ENCODE results near the gene TBC1D5. TPM values are rescaled to one million over a fixed set of nuclear protein-coding genes. Genes with fewer than 3 reads are reported as not detected.
"Not testable (repeated sequence)": the region's sequence is repeated elsewhere in the genome, so short reads cannot be mapped to it uniquely, and the experiment has no call there.

TBC1D5 gene
- total RNA-seq, 2 donors from 2014 or later = 68.8 to 77.7 TPM

DNA sequence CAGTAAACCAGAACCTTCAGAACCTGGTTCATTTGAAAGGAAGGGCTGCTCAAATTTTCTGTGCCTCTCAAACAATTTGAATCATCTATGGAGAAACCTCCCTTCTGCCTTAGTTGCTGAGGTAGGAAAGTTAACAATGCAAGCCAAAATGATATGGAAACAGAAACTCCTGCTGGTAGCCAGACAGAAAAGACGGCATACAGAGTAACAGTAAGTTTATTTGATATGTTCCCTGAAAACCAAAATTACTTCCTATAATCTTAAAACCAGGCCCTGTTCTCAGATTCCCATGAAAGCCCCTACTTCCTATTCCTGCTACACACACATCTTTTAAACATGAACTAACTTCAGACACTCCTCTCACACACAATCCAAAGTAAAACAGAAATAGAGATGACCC is 86.2 kb downstream of the TBC1D5 start:
- H3K9ac ChIP-seq (ENCODE audit: extremely low read depth, low read length, poor library complexity, severe bottlenecking) = no peak overlapping the region
- Mint-ChIP-seq H3K4me3 (no peak overlapping the region), H3K4me1 (peaks cover 23% of the 10 kb centered on the region), H3K27ac (no peak overlapping the region), H3K9me3 (no peaks in the 10 kb centered on the region), H3K27me3 (ENCODE audit: insufficient read depth) (no peaks in the 10 kb centered on the region), H3K36me3 (ENCODE audit: low read depth) (no peaks in the 10 kb centered on the region)
- no peaks in the 10 kb centered on the region for H3K36me3 ChIP-seq (ENCODE audit: control insufficient read depth, insufficient read depth, low read length)
- H3K4me1 ChIP-seq (ENCODE audit: control insufficient read depth, insufficient read depth, low read length) = peaks cover 4% of the 10 kb centered on the region
- no peak for DNase-seq
- no peaks in the 10 kb centered on the region for H3K27me3 ChIP-seq (ENCODE audit: control insufficient read depth, insufficient read depth, low read length, poor library complexity, severe bottlenecking)
- no peak overlapping the region for H3K27ac ChIP-seq (ENCODE audit: low read depth, low read length)
- TF ChIP-seq, protein P1, sequence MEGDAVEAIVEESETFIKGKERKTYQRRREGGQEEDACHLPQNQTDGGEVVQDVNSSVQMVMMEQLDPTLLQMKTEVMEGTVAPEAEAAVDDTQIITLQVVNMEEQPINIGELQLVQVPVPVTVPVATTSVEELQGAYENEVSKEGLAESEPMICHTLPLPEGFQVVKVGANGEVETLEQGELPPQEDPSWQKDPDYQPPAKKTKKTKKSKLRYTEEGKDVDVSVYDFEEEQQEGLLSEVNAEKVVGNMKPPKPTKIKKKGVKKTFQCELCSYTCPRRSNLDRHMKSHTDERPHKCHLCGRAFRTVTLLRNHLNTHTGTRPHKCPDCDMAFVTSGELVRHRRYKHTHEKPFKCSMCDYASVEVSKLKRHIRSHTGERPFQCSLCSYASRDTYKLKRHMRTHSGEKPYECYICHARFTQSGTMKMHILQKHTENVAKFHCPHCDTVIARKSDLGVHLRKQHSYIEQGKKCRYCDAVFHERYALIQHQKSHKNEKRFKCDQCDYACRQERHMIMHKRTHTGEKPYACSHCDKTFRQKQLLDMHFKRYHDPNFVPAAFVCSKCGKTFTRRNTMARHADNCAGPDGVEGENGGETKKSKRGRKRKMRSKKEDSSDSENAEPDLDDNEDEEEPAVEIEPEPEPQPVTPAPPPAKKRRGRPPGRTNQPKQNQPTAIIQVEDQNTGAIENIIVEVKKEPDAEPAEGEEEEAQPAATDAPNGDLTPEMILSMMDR (conservative IDR thresholded peaks at IDR 0.05) = no peak
- no peaks in the 10 kb centered on the region for H3K9me3 ChIP-seq (ENCODE audit: control insufficient read depth, low read length)
- no peak overlapping the region for H3K4me3 ChIP-seq (ENCODE audit: low read length)
- WGBS, 2 experiments (ENCODE audit: insufficient coverage in 1 of 2, insufficient read length in 1 of 2) = 93% methylated on average over 1 of the region's 1 CpG; no CpG with 5 or more reads in 1 of the 2 experiments

DNA sequence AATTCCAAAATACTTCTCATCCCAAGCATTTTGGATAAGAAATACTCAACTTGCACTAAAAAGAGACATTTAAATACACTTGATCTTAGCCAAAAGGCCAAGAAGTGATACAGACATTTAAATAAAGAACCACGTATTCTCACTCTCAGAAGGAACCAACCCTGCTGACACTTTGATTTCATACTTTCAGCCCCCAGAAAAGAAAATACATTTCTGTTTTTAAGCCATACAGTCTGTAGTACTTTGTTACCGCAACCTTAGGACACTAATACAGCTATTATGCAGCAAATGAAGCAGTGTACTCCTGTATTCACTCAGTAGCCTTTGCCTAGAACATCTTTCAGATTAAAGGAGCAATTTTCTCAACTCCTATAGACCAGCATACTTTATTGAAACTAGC is 86.7 kb downstream of the TBC1D5 start:
- TF ChIP-seq, protein P1 (conservative IDR thresholded peaks at IDR 0.05) = no peak
- Mint-ChIP-seq H3K27me3 (ENCODE audit: insufficient read depth) (no peaks in the 10 kb centered on the region), H3K27ac (no peak overlapping the region), H3K4me3 (no peak overlapping the region), H3K36me3 (ENCODE audit: low read depth) (no peaks in the 10 kb centered on the region), H3K9me3 (no peaks in the 10 kb centered on the region), H3K4me1 (peaks cover 23% of the 10 kb centered on the region)
- H3K36me3 ChIP-seq (ENCODE audit: control insufficient read depth, insufficient read depth, low read length) = no peaks in the 10 kb centered on the region
- peaks cover 4% of the 10 kb centered on the region for H3K4me1 ChIP-seq (ENCODE audit: control insufficient read depth, insufficient read depth, low read length)
- no peaks in the 10 kb centered on the region for H3K27me3 ChIP-seq (ENCODE audit: control insufficient read depth, insufficient read depth, low read length, poor library complexity, severe bottlenecking)
- no peaks in the 10 kb centered on the region for H3K9me3 ChIP-seq (ENCODE audit: control insufficient read depth, low read length)
- H3K4me3 ChIP-seq (ENCODE audit: low read length) = no peak overlapping the region
- no peak for DNase-seq
- no peak overlapping the region for H3K9ac ChIP-seq (ENCODE audit: extremely low read depth, low read length, poor library complexity, severe bottlenecking)
- no peak overlapping the region for H3K27ac ChIP-seq (ENCODE audit: low read depth, low read length)
- whole genome bisulfite sequencing, 2 experiments (ENCODE audit: insufficient coverage in 1 of 2, insufficient read length in 1 of 2) = 69 to 74% methylated on average over 2 of the region's 2 CpGs

DNA sequence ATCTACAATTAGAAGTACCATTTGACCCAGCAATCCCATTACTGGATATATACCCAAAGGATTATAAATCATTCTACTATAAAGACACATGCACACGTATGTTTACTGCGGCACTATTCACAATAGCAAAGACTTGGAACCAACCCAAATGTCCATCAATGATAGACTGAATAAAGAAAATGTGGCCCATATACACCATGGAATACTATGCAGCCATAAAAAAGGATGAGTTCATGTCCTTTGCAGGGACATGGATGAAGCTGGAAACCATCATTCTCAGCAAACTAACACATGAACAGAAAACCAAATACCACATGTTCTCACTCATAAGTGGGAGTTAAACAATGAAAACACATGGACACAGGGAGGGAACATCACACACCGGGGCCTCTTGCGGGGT is 92.7 kb downstream of the TBC1D5 start:
- not testable (repeated sequence) for H3K4me1 ChIP-seq (ENCODE audit: control insufficient read depth, insufficient read depth, low read length); H3K9me3 ChIP-seq (ENCODE audit: control insufficient read depth, low read length); H3K4me1 Mint-ChIP-seq; H3K36me3 Mint-ChIP-seq (ENCODE audit: low read depth); H3K36me3 ChIP-seq (ENCODE audit: control insufficient read depth, insufficient read depth, low read length); H3K27me3 ChIP-seq (ENCODE audit: control insufficient read depth, insufficient read depth, low read length, poor library complexity, severe bottlenecking); H3K27me3 Mint-ChIP-seq (ENCODE audit: insufficient read depth); H3K4me3 Mint-ChIP-seq; H3K27ac ChIP-seq (ENCODE audit: low read depth, low read length); H3K27ac Mint-ChIP-seq; H3K4me3 ChIP-seq (ENCODE audit: low read length); DNase-seq; H3K9ac ChIP-seq (ENCODE audit: extremely low read depth, low read length, poor library complexity, severe bottlenecking)
- WGBS, 2 experiments (ENCODE audit: insufficient coverage in 1 of 2, insufficient read length in 1 of 2) = 89% methylated on average over 3 of the region's 4 CpGs; no CpG with 5 or more reads in 1 of the 2 experiments
- peaks cover 12% of the 10 kb centered on the region for H3K9me3 Mint-ChIP-seq

DNA sequence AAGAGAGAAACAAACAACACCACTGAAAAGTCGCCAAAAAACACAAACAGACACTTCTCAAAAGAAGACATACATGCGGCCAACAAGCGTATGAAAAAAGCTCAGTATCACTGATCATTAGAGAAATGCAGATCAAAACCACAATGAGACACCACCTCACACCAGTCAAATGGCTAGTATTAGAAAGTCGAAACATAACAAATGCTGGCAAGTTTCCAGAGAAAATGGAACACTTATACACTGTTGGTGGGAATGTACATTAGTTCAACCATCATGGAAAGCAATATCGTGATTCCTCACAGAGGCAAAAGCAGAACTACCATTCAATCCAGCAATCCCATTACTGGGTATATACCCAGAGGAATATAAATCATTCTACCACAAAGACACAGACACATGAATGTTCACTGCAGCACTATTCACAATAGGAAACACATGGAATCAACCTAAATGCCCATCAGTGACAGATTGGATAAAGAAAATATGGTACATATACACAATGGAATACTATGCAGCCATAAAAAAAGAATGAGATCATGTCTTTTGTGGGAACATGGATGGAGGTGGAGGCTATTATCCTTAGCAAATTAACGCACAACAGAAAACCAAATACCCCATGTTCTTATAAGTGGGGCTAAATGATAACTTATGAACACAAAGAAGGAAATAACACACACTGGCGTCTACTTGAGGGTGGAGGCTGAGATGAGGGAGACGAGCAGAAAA is 93.6 kb downstream of the TBC1D5 start:
- not testable (repeated sequence) for H3K4me1 Mint-ChIP-seq; H3K27ac Mint-ChIP-seq; H3K27ac ChIP-seq (ENCODE audit: low read depth, low read length); H3K4me3 Mint-ChIP-seq; H3K36me3 Mint-ChIP-seq (ENCODE audit: low read depth); H3K9ac ChIP-seq (ENCODE audit: extremely low read depth, low read length, poor library complexity, severe bottlenecking); H3K4me1 ChIP-seq (ENCODE audit: control insufficient read depth, insufficient read depth, low read length); H3K4me3 ChIP-seq (ENCODE audit: low read length); H3K36me3 ChIP-seq (ENCODE audit: control insufficient read depth, insufficient read depth, low read length); H3K9me3 ChIP-seq (ENCODE audit: control insufficient read depth, low read length); DNase-seq; H3K27me3 Mint-ChIP-seq (ENCODE audit: insufficient read depth); H3K27me3 ChIP-seq (ENCODE audit: control insufficient read depth, insufficient read depth, low read length, poor library complexity, severe bottlenecking)
- H3K9me3 Mint-ChIP-seq = peaks cover 12% of the 10 kb centered on the region
- 86 to 100% methylated on average over 1 to 7 of the region's 8 CpGs for WGBS, 2 experiments (ENCODE audit: insufficient coverage in 1 of 2, insufficient read length in 1 of 2)
